Left hindlimb (tissue), 1 donor: ENCODE results near the gene NAA40.
"Not testable (repeated sequence)": the region's sequence is repeated elsewhere in the genome, so short reads cannot be mapped to it uniquely, and the experiment has no call there.

Source experiments
- DNase-seq: peaks from one replicate; pipeline ENCODE4 v3.0.0-alpha.2; 2018

Gene NAA40

DNA sequence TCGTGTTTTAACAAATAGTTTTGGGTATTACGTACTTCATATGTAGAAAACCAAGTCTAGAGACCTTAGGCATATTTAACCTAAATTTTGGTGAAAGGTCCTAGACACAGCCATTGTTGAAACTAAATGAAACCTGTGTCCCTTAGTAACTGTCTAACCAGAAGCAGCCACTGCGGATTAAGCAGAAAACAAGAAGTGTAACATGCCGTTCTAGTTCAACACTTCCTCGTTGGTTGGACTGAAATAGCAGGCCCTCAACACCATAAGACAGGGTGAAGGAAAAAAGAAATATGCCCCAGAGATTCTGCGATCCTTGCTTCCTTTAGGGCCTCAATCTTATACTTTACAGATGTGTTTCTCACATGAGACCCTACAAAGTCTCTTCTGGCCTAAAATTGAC, 2.0 kb downstream of the NAA40 start:
- DNase-seq: no peak

DNA sequence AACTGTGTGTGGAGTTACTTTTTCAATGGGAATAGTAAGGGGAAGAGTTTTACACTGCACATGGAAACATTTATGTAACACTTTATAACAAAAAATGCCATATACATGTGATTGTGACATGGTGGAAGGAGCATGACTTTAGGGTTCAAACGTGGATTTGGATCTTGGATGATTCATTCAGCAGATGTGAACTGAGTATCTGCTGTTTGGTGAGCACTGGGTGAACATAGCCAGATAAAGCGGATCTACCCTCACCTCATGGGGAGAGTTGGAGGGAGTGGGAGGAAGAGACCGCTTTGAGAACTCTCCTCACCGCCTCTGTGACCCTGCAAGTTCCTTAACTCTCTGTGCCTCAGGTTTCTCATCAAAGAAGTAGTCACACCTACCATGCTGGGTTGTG, 3.1 kb downstream of the NAA40 start:
- DNase-seq: no peak

DNA sequence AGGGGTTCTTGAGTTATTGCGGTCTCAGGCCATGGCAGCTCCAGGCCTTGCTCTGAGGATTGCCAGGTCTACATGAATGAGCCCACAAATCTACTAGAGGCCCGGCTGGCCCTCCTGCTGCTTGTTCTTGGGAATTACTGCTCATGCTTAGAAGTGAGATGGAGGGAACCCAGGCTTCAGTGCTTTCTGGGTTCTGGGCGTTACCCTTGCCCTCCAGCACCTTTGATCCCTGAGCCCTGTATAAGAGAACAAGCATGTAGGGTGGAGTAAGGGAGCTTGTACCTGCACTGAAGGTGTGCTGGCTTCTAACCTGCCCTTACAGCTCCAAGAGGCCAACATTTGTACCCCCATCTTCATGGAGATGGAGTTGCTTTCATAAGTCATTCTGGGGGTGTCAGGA, 4.0 kb downstream of the NAA40 start:
- no peak for DNase-seq

DNA sequence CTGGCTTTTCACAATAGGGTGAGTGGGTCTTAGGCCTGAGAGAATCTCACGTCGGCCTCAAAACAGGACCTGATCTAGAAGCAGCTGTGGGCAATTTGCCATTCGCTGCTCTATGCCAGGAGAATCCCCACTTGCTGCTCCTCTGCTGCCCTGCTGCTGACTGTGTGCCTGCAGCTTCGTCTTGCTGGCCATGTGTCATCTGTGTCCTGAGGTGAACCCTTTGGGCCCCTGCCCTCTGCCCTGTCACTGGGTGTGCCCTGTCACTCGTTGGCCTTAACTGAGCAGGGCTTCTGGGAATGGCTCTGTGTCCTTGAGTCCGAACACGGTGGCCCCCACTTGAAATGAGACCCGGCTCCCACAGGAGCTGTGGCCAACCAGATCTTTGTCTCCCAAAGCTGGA, 6.2 kb downstream of the NAA40 start:
- peak; percentile 51 for DNase-seq

DNA sequence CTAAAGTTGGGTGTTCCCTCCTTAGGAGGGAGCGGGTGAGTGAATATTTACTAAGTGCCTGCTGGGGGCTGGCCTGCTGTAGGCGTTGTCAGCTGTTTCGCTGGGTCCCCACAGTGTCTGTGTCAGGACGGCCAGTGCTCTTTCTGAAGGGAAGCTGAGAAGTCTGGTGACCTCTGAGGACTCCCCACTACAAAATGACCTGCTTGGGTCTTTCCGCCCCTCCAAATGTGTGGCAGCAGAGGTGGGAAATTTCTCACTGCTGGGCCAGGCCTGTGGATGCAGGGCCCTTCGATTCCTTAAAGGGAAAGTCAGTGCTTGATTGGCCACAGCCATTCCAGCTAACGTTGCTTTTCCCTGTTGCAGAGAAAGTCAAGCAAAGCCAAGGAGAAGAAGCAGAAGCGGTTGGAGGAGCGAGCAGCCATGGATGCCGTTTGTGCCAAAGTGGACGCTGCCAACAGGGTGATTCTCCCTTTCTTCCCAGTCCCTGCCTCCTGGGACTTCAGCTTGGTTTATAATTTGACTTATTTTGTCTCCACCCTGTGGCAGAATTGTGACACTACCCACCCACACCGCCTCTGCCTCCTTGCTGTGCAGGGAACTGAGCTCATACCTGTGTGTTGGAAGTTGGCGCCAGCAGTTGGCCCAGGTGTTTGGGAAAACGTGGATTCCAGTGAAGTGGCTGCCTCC, 6.8 kb downstream of the NAA40 start:
- peak; percentile 77 for DNase-seq

DNA sequence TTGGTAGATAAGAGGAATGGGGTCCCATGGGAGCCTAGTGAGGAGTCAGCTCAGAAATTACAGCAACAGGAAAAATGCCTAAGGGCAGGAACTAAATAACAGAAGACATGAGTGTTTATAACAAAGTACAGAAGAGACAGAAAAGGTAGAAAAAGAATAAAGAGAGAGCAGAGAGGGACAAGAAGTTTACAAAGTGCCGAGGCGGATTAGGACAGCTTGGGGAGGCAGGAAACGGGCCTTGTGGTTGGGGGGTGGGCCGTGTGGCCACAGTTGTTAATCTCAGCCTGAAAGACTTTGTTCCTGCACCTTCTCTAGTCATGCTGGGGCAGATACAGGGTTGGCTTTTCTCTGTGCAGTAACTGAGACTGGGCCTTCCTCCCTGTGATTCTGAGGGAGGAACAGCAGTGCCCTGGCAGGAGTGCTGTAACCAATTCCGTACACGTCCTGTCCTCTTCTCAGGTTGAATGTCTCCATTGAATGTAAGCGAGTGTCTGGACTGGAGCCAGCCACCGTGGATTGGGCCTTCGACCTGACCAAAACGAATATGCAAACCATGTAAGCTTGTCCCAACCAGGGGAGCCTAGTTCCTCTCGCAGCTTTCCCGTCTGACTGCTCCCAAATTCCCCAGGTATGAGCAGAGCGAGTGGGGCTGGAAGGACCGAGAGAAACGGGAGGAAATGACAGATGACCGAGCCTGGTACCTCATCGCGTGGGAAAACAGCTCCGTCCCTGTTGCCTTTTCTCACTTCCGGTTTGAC, 13.2 kb downstream of the NAA40 start:
- DNase-seq: no peak

DNA sequence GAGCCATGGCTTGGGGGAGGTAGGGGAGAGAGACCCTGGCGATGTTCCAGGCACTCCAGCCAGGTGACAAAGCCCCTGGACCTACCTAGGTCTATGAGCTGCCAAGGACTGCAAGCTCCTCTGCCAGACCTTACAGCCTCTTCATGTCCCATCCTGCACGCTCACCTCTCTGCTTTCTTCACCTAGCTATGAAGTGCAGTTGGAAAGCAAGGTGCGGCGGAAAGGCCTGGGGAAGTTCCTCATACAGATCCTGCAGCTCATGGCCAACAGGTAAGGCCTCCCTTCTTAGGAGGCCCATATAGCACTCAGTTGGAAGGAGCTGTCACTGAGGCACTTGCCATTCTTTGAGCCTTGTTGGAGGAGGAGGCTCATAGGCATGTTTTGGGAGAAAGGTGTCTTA, 13.8 kb downstream of the NAA40 start:
- DNase-seq: no peak

DNA sequence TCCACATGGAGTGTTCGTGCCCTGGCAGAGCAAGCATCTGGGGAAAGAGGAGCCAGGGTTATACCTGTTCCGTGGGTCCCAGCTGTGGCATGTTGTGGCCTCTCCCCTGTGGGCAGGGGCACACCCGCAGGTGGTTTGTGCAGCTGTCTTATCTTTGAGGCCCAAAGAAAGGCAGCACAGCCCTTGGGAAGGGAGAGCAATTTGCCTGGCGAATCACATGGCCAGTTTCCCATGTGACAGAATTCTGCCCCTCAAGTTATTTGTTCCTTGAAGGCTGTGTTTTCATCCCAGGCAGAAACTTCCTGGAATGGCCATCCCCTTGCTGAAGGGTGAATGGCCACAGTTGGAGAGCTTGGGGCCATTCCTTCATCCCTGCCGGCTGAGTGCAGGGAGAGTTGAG, 19.2 kb downstream of the NAA40 start:
- no peak for DNase-seq

DNA sequence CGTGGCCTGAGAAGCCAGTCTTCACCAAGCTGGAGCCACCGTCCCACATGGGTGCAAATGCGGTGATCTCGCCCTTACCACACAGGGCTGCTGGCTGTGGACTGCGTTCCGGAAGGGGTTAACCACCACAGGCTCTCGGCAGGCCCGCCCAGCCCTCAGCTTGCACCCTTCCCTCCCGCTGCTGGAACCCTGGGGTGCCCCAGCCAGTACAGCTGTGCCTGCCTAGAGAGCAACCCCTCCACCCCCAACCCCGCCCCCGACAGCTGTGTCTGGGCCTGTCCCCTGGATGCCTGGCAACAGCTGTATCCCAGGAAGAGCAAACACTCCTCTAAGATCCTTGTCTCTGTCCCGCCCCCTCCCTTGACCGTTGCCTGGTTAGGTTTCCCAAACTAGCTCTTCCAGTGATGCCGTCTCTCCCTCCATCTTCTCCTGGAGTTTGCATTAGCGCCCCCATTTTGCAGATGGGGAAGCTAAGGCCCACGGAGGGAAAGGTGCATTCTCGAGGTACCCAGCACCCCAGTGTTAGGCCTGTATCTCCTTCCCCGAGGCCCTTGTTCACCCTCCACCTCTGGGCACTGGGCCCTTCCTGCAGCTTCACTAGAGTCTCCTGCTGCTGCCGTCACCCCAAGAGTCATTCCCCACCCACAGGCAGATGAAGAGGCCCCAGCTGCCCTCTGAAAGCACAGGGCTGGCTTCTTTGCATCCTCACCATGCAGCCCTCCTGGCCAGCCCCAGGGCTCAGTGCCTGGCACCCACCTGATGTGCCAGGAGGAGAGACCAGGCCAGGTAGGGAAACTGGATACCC, 23.0 kb downstream of the NAA40 start:
- peak; percentile 91 for DNase-seq

DNA sequence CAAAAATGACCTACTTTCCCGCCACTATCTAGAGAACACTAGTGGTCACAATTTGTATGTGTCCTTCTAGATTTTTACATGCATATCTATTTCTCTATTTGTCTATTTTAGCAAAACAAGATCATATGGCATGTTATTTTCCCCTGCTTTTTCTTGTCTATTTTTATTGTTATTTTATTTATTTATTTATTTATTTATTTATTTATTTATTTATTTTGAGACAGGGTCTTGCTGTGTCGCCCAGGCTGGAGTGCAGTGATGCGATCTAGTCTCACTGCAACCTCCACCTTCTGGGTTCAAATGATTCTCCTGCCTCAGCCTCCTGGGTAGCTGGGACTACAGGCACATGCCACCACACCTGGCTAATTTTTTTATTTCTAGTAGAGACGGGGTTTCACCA, 25.1 kb downstream of the NAA40 start:
- not testable (repeated sequence) for DNase-seq

DNA sequence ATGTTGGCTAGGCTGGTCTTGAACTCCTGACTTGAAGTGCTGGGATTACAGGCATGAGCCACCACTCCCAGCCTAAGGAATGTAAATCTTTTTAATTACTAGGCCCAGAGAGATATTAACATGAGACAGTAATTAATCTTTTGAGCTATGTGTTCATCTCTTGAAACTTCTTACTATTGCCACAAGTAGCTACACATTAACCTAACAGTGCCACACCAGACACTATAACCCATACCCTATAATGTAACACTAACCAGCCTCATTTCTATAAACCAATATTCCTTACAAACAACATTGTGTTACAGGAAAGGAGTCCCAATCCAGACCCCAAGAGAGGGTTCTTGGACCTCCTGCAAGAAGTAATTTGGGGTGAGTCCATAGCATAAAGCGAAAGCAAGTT, 27.6 kb downstream of the NAA40 start:
- DNase-seq: no peak

DNA sequence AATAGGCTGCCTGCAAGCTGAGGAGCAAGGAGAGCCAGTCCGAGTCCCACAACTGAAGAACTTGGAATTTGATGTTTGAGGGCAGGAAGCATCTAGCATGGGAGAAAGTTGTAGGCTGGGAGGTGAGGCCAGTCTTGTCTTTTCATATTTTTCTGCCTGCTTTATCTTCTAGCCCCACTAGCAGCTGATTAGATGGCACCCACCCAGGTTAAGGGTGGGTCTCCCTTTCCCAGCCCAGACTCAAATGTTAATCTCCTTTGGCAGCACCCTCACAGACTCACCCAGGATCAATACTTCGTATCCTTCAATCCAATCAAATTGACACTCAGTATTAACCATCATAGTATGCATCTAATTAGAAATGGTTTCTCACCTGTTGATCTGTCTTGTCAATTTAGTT, 30.7 kb downstream of the NAA40 start:
- no peak for DNase-seq

DNA sequence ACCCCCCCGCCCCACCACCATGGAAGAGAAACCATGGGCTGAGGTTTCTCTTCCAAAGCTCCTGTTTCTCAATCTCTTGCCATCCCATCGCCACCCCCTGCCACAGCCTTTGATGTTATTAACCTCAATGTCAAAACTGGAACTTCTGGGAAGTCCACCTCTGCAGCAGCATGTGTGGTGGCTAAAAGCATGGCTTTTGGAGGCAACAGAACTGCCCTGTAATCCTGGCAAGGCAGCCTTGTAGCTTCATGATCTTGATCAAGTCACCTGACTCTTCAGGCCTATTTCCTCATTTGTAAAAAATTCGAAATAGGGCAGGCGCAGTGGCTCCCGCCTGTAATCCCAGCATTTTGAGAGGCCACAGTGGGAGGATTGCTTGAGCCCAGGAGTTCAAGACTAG, 32.1 kb downstream of the NAA40 start:
- no peak for DNase-seq

DNA sequence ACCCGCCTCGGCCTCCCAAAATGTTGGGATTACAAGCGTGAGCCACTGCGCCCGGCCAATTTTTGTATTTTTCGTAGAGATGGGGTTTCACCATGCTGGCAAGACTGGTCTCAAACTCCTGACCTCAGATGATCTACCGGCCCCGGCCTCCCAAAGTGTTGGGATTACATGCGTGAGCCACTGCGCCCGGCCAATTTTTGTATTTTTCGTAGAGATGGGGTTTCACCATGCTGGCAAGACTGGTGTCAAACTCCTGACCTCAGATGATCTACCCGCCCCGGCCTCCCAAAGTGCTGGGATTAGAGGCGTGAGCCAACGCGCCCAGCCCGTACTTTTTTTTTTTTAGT, 35.1 kb downstream of the NAA40 start:
- not testable (repeated sequence) for DNase-seq

DNA sequence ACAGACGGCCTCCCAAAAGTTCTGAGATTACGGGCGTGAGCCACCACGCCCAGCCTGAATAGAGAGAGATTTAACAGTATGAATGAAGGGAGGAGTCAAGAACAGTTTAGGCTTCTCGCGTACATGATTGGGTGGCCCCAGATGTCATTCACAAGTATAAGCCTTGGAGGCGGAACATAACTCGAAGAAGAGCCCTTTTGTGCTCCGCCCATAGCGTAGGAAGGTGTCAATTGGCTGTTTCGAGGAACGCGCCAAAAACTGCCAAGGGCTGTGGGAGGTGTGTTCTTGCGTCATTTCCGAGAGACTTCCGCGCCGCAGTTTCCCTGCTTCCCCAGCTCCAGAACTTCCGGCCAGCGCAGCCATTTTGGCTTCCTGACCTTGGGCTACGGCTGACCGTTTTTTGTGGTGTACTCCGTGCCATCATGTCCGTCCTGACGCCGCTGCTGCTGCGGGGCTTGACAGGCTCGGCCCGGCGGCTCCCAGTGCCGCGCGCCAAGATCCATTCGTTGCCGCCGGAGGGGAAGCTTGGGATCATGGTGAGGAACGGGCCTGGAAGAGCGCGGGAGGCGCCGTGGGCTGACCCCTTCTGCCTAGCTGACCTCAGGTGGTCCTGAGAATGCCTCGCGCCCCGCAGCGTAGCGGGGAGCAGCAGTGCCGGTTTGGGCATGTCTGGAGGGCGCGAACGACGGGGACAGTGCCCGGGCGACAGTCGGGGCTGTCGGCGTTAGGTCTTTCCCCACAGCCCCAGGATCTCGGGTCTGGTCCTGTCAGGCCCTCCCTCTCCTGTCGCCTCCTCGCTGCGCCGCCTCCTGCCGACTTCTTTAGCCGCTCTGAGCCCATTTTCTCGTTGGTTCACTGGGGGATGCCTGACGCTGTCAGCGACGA, 35.7 kb downstream of the NAA40 start, which contains the start of gene COX8A:
COX8A (plus strand) TSS at position 362 of the 885 bp plus-strand sequence; CDS start at position 423, 61 bp downstream.
- peak; percentile 98 for DNase-seq

DNA sequence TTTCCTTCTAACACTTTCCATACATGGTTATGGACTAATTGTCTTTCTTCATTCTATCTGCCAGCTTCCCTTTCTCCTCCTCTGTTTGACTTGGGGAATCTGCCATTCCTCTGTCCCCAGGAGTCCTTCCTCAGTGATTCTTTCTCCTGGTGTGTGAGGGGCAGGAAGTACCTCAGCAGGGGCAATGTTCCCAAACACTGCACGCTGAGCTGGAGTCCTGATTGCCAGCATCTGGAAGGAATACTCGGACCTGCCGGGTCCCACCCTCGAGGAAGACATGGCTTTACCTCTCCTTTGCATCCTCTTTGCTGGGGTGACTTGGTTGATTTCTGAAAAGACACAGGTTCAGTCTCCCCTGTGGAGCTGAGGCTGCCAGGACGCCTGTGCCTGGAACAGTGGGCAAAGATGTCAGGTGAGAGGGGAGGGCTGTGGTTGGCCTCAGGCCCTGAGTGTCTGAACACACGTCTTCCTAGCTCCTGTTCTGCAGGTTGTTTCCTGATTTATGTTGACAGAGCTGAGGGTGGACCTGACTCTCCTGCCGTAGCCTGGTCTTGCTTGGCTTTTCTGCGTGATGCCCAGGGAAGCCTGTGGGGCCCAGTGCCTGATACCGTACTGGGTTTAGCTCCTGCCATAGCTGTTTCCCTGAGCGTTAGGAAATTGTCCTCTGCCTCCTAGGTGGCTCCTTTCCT, 39.9 kb downstream of the NAA40 start:
- DNase-seq: no peak

DNA sequence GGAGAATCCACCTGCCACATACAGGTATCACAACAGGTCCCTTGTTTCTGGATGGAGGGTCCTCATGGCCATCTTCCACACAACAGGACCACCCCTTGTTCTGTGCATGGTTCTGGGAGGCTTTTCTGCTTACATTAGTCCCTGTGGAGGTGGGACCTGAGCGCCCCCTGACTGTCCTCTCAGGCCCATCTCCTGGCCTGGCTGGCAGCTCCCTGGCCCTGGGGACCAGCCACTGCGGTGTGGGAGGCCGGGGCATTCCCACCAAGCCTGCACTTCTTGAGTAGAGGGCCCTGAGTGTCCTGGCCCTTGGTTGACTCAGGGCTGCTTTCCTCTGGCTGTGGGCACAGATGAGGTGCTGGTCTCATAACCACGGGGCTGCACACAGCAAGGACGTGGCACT, 40.6 kb downstream of the NAA40 start:
- no peak for DNase-seq

DNA sequence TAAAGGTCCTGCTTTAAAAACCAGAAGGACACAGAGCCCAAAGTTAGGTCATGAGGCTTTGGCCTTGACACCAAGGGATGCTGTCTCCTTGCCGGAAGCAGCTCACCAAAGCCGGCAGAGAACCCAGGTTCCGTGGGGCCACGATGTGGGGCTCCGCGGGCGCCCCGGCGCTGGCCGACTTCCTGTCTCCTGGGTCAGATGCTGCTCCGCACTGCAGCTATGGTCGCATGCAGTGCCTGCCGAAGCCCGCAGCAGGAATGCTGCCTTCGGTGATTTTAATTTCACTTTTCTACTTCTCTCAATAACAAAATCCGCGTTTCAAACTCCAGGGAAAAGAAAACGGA, 47.0 kb downstream of the NAA40 start:
- DNase-seq: no peak

DNA sequence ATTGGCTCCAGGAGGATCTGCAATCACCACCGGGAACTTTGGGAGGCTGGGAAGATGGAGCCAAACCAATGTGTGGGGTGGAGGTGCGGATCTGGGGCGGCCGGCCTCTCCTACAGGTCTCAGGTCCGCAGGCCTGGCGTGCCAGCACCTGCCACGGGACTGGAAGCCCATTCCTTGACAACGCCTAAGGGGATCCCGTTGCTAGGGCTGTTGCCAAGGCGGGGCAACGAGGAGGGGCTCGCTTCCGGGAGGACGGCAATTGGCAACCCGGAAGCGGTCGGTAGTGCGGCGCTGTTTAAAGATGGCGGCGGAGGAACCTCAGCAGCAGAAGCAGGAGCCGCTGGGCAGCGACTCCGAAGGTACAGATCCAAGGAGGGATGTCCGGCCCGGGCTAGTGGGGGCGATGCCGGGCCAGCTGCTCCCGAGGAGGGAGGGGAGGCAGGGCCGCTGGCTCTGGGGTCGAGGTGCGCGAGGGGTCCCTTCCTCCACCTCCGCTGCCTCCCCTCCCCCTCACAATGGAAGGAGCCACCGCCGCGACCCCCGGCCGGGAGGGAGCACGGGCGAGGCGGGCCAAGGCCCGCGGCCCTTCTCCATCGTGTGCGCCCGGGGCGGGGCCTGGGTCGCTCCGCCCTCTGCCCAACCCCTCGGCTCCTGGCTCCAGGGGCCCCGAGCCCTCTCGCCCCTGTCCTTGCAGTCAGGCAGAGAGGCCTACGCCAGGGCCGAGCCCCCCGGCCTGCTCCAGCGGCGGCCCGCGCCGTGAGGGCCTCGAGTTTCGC, 47.5 kb downstream of the NAA40 start, which contains the start of gene OTUB1:
OTUB1 (plus strand) TSS at position 283 of the 776 bp plus-strand sequence; CDS start at position 302, 19 bp downstream.
- DNase-seq: peak; percentile 93

DNA sequence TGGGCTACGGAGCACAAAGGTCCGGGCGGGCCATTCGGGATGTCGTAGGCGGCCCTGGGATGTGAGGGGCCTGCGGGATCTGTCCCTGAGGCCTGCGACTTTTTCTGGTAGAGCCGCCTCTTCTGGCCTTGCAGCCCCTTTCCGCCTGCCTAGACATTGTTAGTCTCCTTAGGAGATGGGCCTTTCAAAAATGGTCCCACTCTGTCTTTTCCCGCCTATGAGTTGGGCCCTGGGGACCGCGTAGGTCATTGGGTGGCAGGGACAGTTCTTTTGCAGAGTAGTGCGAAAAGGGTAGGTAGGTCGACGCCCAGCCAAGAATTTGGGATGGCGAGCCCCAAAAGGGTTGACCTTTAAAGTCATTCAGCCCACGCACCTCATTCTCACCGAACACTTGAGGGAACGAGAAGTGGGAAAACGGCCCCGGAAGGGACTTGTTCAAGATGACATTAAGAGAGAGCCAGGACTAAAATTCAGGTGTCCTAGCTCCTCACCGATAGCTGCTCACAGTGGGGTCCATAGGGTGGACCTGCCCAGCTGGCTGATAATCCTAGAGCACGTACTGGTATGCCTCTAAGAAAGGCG, 48.2 kb downstream of the NAA40 start:
- DNase-seq: no peak

DNA sequence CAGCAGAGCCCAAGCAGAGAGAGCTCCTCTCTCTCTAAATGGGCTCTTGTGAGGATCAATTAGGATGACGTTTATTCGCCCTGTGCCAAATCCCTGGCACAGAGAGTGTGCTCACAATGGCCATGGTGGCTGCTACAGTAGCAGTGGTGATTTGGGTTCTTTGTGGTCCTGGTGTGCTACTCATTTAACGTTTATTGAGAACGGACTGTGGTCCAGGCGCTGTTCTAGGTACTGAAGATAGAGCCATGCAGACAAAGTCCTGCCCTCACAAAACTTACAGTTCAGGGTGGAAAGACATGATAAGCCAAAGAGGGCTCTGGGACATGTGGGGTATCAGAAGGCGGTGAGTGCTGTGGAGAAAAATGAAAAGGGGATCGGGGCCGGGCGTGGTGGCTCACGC, 52.8 kb downstream of the NAA40 start:
- no peak for DNase-seq
